WTC11 (cell line): ENCODE measurements around the gene WDR64.

Source experiments
- CREM ChIP-seq: sonication (generic); formaldehyde crosslinking; IDR thresholded peaks from 2 replicates; pipeline ENCODE4 v1.8.1; 2022; ENCODE audit warnings: mild to moderate bottlenecking, missing genetic modification reagents, moderate library complexity
- CTCF ChIP-seq: fragments of 200-600 bp; IDR thresholded peaks from 2 replicates; pipeline ENCODE4 v1.8.0; 2022; ENCODE audit warnings: antibody characterized with exemption
- HMGA2 ChIP-seq: fragments of 250-450 bp; sonication (Bioruptor Pico); IDR thresholded peaks from 2 replicates; pipeline ENCODE4 v1.4.0; 2021; ENCODE audit warnings: mild to moderate bottlenecking, moderate library complexity
- SMAD3 ChIP-seq: sonication (generic); formaldehyde crosslinking; IDR thresholded peaks from 2 replicates; pipeline ENCODE4 v1.8.0; 2022; ENCODE audit warnings: missing genetic modification reagents, mild to moderate bottlenecking, borderline replicate concordance
- ZNF263 ChIP-seq: sonication (generic); formaldehyde crosslinking; IDR thresholded peaks from 2 replicates; pipeline ENCODE4 v1.8.1; 2022; ENCODE audit warnings: low read depth, mild to moderate bottlenecking, moderate library complexity, missing genetic modification reagents
- ZNF416 ChIP-seq: fragments of 250-450 bp; sonication (Bioruptor Pico); IDR thresholded peaks from 2 replicates; pipeline ENCODE4 v1.9.0; 2021; ENCODE audit warnings: mild to moderate bottlenecking, inconsistent platforms

- TF ChIP-seq CTCF: no peak
- no peak for TF ChIP-seq SMAD3 (CRISPR knock-in tag)
- no peak for TF ChIP-seq ZNF263
- no peak for TF ChIP-seq ZNF416
- no peak for TF ChIP-seq CREM (CRISPR knock-in tag)
- TF ChIP-seq HMGA2 (CRISPR knock-in tag): no peak
These were observed 167.3 kb downstream of the WDR64 start for GRCh38 chr1:241819340-241819866.
